ENCODE measurements around the gene DPF1.
"Not testable (repeated sequence)": the region's sequence is repeated elsewhere in the genome, so short reads cannot be mapped to it uniquely, and the experiment has no call there.

DPF1 gene

DNA sequence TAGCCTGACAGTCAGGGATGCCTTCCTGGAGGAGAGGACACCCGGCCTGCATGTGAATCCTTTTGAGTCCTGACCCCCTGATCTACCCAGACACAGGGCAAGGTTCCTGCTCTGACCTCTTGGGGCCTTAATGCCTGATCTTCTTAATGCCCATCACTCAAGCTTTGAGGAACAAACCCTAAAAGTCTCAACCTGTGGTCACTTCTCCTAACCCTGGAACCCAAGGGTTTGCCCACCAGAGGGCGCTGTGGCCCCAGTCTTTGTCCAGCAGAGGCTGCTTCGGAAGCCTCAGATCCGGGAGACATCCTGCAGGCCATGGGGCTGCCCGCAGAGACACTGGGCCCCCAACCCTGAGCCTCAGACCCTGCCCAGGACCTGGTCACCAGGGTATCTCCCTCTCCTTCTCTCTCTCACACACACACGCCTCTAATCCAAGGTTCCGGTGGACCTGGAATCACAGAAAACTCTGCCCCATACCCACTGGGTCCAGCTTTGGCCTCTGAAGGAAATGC is 9.8 kb upstream of the DPF1 start:
- peak; percentile 79 for ATAC-seq
- TF ChIP-seq, protein P1, sequence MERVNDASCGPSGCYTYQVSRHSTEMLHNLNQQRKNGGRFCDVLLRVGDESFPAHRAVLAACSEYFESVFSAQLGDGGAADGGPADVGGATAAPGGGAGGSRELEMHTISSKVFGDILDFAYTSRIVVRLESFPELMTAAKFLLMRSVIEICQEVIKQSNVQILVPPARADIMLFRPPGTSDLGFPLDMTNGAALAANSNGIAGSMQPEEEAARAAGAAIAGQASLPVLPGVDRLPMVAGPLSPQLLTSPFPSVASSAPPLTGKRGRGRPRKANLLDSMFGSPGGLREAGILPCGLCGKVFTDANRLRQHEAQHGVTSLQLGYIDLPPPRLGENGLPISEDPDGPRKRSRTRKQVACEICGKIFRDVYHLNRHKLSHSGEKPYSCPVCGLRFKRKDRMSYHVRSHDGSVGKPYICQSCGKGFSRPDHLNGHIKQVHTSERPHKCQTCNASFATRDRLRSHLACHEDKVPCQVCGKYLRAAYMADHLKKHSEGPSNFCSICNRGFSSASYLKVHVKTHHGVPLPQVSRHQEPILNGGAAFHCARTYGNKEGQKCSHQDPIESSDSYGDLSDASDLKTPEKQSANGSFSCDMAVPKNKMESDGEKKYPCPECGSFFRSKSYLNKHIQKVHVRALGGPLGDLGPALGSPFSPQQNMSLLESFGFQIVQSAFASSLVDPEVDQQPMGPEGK (CRISPR knock-in tag; IDR thresholded peaks at IDR 0.05; ENCODE audit: borderline replicate concordance), result no peak
- TF ChIP-seq ZNF70 (CRISPR knock-in tag; IDR thresholded peaks at IDR 0.05) (no peak), SNAI2 (CRISPR knock-in tag; IDR thresholded peaks at IDR 0.05) (no peak), ARNTL (CRISPR knock-in tag; IDR thresholded peaks at IDR 0.05; ENCODE audit: borderline replicate concordance, low read depth) (no peak), BACH2 (CRISPR knock-in tag; IDR thresholded peaks at IDR 0.05; ENCODE audit: borderline replicate concordance) (no peak), GLIS3 (CRISPR knock-in tag; IDR thresholded peaks at IDR 0.05) (no peak)

DNA sequence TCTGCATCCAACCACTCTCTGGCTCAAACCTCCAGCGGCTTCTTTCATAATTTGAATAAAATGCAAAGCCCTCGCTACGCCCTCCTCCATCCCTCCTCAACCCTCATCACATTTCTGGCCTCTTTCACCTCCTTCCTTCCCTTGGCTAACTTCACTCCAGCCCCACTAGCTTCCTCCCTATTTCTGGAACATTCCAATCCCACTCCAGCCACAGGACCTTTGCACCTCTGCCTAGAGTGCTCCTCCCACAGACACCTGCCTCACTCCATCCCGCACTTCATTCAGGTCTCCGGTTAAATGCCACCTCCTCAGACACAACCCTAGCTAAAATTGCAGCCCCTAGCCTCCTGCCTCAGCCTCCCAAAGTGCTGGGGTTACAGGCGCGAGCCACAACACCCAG is 7.9 kb upstream of the DPF1 start:
- no peak for TF ChIP-seq SNAI2 (CRISPR knock-in tag; IDR thresholded peaks at IDR 0.05)
- ATAC-seq, result no peak

DNA sequence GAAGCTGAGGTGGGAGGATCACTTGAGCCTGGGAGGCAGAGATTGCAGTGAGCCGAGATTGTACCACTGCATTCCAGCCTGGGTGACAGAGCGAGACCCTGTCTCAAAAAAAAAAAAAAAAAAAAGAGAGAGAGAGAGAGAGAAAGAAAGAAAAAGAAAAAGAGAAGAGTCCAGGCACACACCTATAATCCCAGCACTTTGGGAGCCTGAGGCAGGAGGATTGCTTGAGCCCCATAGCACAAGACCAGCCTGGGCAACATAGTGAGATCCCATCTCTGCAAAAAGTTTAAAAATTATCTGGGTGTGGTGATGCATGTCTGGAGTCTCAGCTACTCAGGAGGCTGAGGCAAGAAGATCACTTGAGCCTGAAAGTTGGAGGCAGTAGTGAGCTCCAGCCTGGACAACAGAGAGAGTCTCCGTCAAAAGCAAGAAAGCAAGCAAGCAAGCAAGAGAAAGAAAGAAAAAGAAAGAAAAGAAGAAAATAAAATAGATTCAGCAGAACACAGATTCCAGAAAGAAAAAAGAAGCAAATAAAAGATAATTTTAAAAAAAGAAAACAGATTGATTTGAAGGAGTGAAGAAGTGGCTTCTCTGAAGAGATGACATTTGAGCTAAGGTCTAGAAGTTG is 6.6 kb upstream of the DPF1 start:
- ATAC-seq, result not testable (repeated sequence)

DNA sequence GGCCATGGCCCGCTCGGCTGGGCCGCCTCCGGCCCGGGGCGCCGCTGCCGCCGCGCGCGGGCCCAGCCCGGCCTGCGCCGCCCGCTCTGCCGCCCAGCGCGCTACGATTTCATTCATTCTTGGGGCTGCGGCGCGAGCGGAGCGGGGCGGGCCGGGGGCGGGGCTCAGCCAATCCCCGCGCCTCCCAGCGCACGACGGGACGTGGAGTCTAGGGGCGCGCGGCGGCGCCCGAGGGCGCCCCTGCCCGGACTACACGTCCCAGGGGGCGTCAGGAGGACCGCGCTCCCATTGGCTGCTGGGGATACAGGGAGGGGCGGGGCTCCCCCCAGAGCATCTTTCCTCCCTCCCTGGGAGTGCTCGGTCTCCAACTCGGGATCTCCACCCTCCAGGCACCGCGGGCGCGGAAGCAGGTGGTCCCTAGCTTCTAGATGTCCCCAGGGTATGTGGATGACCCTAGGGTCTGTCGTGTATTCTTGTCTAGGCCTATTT is 5.6 kb upstream of the DPF1 start:
- peak; percentile 96 for ATAC-seq
- no peak for TF ChIP-seq ZC3H10 (CRISPR knock-in tag; IDR thresholded peaks at IDR 0.05)
- no peak for TF ChIP-seq CSDC2 (CRISPR knock-in tag; IDR thresholded peaks at IDR 0.05)
- TF ChIP-seq, protein P2, sequence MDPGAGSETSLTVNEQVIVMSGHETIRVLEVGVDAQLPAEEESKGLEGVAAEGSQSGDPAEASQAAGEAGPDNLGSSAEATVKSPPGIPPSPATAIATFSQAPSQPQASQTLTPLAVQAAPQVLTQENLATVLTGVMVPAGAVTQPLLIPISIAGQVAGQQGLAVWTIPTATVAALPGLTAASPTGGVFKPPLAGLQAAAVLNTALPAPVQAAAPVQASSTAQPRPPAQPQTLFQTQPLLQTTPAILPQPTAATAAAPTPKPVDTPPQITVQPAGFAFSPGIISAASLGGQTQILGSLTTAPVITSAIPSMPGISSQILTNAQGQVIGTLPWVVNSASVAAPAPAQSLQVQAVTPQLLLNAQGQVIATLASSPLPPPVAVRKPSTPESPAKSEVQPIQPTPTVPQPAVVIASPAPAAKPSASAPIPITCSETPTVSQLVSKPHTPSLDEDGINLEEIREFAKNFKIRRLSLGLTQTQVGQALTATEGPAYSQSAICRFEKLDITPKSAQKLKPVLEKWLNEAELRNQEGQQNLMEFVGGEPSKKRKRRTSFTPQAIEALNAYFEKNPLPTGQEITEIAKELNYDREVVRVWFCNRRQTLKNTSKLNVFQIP (CRISPR knock-in tag; IDR thresholded peaks at IDR 0.05; ENCODE audit: borderline replicate concordance, low read depth), result no peak
- TF ChIP-seq, protein P3, sequence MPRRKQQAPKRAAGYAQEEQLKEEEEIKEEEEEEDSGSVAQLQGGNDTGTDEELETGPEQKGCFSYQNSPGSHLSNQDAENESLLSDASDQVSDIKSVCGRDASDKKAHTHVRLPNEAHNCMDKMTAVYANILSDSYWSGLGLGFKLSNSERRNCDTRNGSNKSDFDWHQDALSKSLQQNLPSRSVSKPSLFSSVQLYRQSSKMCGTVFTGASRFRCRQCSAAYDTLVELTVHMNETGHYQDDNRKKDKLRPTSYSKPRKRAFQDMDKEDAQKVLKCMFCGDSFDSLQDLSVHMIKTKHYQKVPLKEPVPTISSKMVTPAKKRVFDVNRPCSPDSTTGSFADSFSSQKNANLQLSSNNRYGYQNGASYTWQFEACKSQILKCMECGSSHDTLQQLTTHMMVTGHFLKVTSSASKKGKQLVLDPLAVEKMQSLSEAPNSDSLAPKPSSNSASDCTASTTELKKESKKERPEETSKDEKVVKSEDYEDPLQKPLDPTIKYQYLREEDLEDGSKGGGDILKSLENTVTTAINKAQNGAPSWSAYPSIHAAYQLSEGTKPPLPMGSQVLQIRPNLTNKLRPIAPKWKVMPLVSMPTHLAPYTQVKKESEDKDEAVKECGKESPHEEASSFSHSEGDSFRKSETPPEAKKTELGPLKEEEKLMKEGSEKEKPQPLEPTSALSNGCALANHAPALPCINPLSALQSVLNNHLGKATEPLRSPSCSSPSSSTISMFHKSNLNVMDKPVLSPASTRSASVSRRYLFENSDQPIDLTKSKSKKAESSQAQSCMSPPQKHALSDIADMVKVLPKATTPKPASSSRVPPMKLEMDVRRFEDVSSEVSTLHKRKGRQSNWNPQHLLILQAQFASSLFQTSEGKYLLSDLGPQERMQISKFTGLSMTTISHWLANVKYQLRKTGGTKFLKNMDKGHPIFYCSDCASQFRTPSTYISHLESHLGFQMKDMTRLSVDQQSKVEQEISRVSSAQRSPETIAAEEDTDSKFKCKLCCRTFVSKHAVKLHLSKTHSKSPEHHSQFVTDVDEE (CRISPR knock-in tag; IDR thresholded peaks at IDR 0.05), result 0 out of 2 replicates have a peak, but pooled peaks have one; percentile 28
- no peak for TF ChIP-seq ESRRG (CRISPR knock-in tag; IDR thresholded peaks at IDR 0.05)
- TF ChIP-seq, protein P4, sequence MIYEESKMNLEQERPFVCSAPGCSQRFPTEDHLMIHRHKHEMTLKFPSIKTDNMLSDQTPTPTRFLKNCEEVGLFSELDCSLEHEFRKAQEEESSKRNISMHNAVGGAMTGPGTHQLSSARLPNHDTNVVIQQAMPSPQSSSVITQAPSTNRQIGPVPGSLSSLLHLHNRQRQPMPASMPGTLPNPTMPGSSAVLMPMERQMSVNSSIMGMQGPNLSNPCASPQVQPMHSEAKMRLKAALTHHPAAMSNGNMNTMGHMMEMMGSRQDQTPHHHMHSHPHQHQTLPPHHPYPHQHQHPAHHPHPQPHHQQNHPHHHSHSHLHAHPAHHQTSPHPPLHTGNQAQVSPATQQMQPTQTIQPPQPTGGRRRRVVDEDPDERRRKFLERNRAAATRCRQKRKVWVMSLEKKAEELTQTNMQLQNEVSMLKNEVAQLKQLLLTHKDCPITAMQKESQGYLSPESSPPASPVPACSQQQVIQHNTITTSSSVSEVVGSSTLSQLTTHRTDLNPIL (CRISPR knock-in tag; IDR thresholded peaks at IDR 0.05; ENCODE audit: low read depth), result no peak
- no peak for TF ChIP-seq ZNF70 (CRISPR knock-in tag; IDR thresholded peaks at IDR 0.05)

DNA sequence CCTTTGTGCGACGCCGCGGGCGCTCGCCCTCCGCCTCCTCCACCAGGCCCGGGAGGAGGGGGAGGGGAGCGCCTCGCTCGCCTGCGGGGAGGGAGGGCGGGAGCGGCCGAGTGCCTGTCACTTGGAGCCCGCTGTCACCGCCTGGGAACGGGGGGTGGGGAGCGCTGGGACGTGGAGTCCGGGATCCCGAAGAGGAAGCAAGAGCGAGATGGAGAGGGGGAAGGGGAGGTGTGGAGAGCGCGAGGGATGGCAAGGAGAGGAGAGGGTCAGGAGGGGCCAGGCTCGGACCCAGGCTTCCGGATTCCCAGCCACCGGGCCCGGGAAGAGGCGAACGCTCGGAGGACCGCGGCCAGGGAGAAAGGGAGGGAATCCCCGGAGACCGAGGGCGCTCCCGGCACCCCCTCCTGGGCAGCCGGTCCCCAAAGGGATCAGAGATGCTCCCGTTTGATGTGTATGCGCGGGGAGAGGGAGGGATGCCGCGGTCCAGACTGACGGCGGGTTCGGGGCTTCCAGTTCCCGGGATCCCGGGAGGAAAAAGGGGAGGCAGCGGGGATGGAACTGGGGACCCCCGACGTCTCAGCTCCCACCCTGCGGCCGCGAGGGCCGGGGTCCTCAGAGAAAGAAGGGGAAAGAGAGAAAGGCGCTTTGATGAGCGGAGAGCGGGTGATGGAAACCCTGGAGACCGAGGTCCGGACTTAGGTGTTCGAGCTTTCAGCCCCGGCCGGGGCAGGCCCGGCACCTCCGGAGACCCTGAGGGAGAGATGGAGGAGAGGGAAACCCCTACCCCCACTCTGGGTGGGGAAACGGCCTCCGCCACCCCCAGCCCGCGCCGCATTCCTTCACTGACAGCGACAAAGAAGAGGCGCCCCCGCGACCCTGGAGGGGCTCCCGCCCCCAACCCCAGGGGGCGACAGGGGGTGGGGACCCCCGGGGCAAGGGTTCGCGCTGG is 4.7 kb upstream of the DPF1 start:
- no peak for ATAC-seq
- TF ChIP-seq GLIS3 (CRISPR knock-in tag; IDR thresholded peaks at IDR 0.05) (no peak), RARB (CRISPR knock-in tag; IDR thresholded peaks at IDR 0.05) (no peak), ESRRG (CRISPR knock-in tag; IDR thresholded peaks at IDR 0.05) (no peak), ZFP30 (CRISPR knock-in tag; IDR thresholded peaks at IDR 0.05) (no peak), ZNF8 (CRISPR knock-in tag; IDR thresholded peaks at IDR 0.05) (no peak), ZNF565 (CRISPR knock-in tag; conservative IDR thresholded peaks at IDR 0.05; ENCODE audit: low read depth) (no peak), TOX (CRISPR knock-in tag; IDR thresholded peaks at IDR 0.05; ENCODE audit: borderline replicate concordance) (no peak), ZC3H10 (CRISPR knock-in tag; IDR thresholded peaks at IDR 0.05) (no peak), ISL1 (CRISPR knock-in tag; IDR thresholded peaks at IDR 0.05) (no peak), ARNTL (CRISPR knock-in tag; IDR thresholded peaks at IDR 0.05; ENCODE audit: borderline replicate concordance, low read depth) (no peak)
- TF ChIP-seq, protein P3 (CRISPR knock-in tag; IDR thresholded peaks at IDR 0.05), result no peak
- TF ChIP-seq, protein P4 (CRISPR knock-in tag; IDR thresholded peaks at IDR 0.05; ENCODE audit: low read depth), result no peak
